HEK293 (cell line): Measurements from ENCODE around the gene COASY.

ENCODE experiments used
- CTCF ChIP-seq: fragments of 450-650 bp; formaldehyde crosslinking; IDR thresholded peaks from 2 replicates; pipeline ENCODE4 v1.5.1; 2016; ENCODE audit warnings: missing biosample characterization, missing genetic modification characterization
- HOXA7 ChIP-seq: sonication (generic); formaldehyde crosslinking; IDR thresholded peaks from 2 replicates; pipeline ENCODE4 v1.8.1; 2022; ENCODE audit warnings: missing genetic modification reagents, borderline replicate concordance
- KLF10 ChIP-seq: fragments of 450-650 bp; IDR thresholded peaks from 2 replicates; pipeline ENCODE4 v1.5.1; 2018; ENCODE audit warnings: missing biosample characterization, mild to moderate bottlenecking, missing genetic modification characterization
- TRIM28 ChIP-seq: IDR thresholded peaks from 2 replicates; pipeline ENCODE4 v1.6.1; 2011; ENCODE audit warnings: low read length, control low read depth, borderline replicate concordance
- YY1 ChIP-seq: fragments of 450-650 bp; formaldehyde crosslinking; IDR thresholded peaks from 2 replicates; pipeline ENCODE4 v1.5.1; 2018; ENCODE audit warnings: missing biosample characterization, missing genetic modification characterization
- ZBTB7A ChIP-seq: fragments of 450-650 bp; formaldehyde crosslinking; IDR thresholded peaks from 2 replicates; pipeline ENCODE4 v1.5.1; 2016; ENCODE audit warnings: low read depth, missing biosample characterization, missing genetic modification characterization
- ZNF174 ChIP-seq: fragments of 450-650 bp; formaldehyde crosslinking; IDR thresholded peaks from 2 replicates; pipeline ENCODE4 v1.5.0; 2017; ENCODE audit warnings: missing biosample characterization, mild to moderate bottlenecking, missing genetic modification characterization
- ZNF37A ChIP-seq: fragments of 450-650 bp; IDR thresholded peaks from 2 replicates; pipeline ENCODE4 v1.5.1; 2018; ENCODE audit warnings: missing biosample characterization, missing genetic modification characterization
- ZNF394 ChIP-seq: fragments of 450-650 bp; formaldehyde crosslinking; IDR thresholded peaks from 2 replicates; pipeline ENCODE4 v1.5.1; 2016; ENCODE audit warnings: missing biosample characterization, missing genetic modification characterization, mild to moderate bottlenecking, moderate library complexity, borderline replicate concordance
- ZNF626 ChIP-seq: fragments of 450-650 bp; sonication (Bioruptor Pico); formaldehyde crosslinking; IDR thresholded peaks from 2 replicates; pipeline ENCODE4 v1.5.1; 2018; ENCODE audit warnings: missing biosample characterization, missing genetic modification characterization, inconsistent platforms
- TF ChIP-seq, protein P1 (sequence below): fragments of 450-650 bp; formaldehyde crosslinking; IDR thresholded peaks from 2 replicates; pipeline ENCODE4 v1.5.1; 2016; ENCODE audit warnings: missing biosample characterization, missing genetic modification characterization, low read depth

DNA sequence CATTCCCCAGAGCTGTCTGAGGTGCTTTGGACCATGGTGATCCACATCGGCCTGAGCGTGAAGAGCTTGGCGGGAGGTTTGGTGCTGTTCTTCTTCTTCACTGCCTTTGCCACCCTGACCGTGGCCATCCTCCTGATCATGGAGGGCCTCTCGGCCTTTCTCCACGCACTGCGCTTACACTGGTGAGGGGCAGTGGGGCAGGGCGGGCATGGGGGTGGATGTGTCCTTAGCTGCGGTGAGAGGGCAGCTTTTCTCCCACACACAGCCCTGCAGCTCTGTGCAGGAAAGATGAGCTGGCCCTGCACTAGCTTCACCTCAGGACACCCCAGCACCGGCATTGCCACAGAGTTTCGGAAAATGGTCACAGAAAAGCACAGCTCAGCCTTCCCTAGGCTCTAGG is 47.7 kb upstream of the COASY start:
- no peak for TF ChIP-seq TRIM28
- no peak for TF ChIP-seq KLF10 (tag by site-specific recombination)
- no peak for TF ChIP-seq CTCF (tag by site-specific recombination)
- TF ChIP-seq ZNF174, result no peak
- no peak for TF ChIP-seq ZBTB7A (tag by site-specific recombination)
- TF ChIP-seq ZNF394 (tag by site-specific recombination), result no peak
- TF ChIP-seq YY1 (tag by site-specific recombination), result no peak
- TF ChIP-seq, protein P1, sequence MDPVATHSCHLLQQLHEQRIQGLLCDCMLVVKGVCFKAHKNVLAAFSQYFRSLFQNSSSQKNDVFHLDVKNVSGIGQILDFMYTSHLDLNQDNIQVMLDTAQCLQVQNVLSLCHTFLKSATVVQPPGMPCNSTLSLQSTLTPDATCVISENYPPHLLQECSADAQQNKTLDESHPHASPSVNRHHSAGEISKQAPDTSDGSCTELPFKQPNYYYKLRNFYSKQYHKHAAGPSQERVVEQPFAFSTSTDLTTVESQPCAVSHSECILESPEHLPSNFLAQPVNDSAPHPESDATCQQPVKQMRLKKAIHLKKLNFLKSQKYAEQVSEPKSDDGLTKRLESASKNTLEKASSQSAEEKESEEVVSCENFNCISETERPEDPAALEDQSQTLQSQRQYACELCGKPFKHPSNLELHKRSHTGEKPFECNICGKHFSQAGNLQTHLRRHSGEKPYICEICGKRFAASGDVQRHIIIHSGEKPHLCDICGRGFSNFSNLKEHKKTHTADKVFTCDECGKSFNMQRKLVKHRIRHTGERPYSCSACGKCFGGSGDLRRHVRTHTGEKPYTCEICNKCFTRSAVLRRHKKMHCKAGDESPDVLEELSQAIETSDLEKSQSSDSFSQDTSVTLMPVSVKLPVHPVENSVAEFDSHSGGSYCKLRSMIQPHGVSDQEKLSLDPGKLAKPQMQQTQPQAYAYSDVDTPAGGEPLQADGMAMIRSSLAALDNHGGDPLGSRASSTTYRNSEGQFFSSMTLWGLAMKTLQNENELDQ (tag by site-specific recombination), result no peak
- TF ChIP-seq ZNF626 (tag by site-specific recombination), result no peak
- no peak for TF ChIP-seq ZNF37A (tag by site-specific recombination)
- no peak for TF ChIP-seq HOXA7
